ENCODE data around the gene DSP. TPM values are rescaled to one million over a fixed set of nuclear protein-coding genes. Genes with fewer than 3 reads are reported as not detected.

Gene DSP
- total and polyA plus RNA-seq, 10 of the 15 experiments (the other 5 are each of a cell fraction or from before 2014, with no cell fraction given), result under 0.01 to 0.36 (median 0.04) TPM; not detected in 4

DNA sequence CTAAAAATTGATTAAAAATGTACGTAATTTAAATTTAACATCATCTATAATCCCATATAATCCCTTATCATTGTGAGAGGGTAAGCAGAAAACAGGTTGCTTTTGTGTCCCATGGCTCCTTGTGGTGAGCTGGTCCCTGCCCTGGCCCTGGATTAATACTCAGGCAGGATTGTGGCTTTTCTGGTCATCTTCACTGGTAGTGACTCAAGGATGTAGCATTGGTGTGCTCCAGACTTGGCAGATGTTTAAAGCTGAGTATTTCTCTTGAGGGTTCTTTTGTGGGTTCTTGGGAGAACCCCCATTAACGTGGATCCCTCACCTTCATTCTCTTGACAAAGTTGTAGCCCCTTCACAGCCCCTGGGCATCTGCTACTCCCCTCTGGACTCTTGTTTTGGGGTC lies 87.8 kb downstream of the DSP start:
- WGBS (ENCODE audit: insufficient coverage, insufficient replicate concordance, low lambda C conversion rate, missing lambda C conversion rate), result 36% methylated on average over 2 of the region's 2 CpGs
- no TSS peak for BruUV-seq (replicated peaks)
- Histone ChIP-seq H2AFZ (ENCODE audit: control insufficient read depth, low read depth, low read length) (no peak overlapping the region), H3K9me3 (replicated peaks; ENCODE audit: control insufficient read depth, insufficient read depth, low read length) (no peaks in the 10 kb centered on the region), H3K4me1 (ENCODE audit: control insufficient read depth, insufficient read depth, low read length) (no peaks in the 10 kb centered on the region), H3K27me3 (replicated peaks in 1 of 2; ENCODE audit: control insufficient read depth in 2 of 2, insufficient read depth in 2 of 2, low read length in 1 of 2) (no peaks in the 10 kb centered on the region), H3K36me3 (ENCODE audit: control insufficient read depth in 2 of 2, insufficient read depth in 2 of 2, low read length in 1 of 2) (no peaks in the 10 kb centered on the region), H3K4me2 (ENCODE audit: control insufficient read depth, insufficient read depth) (no peak overlapping the region), H3K4me3 (no peak overlapping the region), H4K20me1 (ENCODE audit: control insufficient read depth, insufficient read depth) (no peaks in the 10 kb centered on the region), H3K79me2 (ENCODE audit: control insufficient read depth, insufficient read depth, low read length) (no peaks in the 10 kb centered on the region), H3K27ac (ENCODE audit: control insufficient read depth, insufficient read depth) (no peak overlapping the region), H3K9ac (ENCODE audit: control insufficient read depth, insufficient read depth, low read length) (no peak overlapping the region)
- FAIRE-seq (no peak), DNase-seq (ENCODE audit: low read depth, low spot score) (no peak), ATAC-seq (no peak)
- ChIA-PET POLR2A (no interaction called here), RAD21 (ENCODE audit: unreplicated experiment) (no interaction called here), SMC1A (ENCODE audit: uncharacterized antibody, unreplicated experiment) (no interaction called here), CTCF (no interaction called here)
- in situ Hi-C loops (cut with MboI) (no loop called here), intact Hi-C loops (cut with micrococcal nuclease; ENCODE audit: unreplicated experiment) (loop anchor here (10.0 kb wide), 1 partner anchor 375 kb away; no protein-coding TSS in a partner anchor)
- TF ChIP-seq MTA3 (IDR thresholded peaks at IDR 0.05; ENCODE audit: borderline replicate concordance, low read length), result no peak
- no peak for TF ChIP-seq RAD51 (IDR thresholded peaks at IDR 0.05)
- TF ChIP-seq KAT2A (conservative IDR thresholded peaks at IDR 0.05; ENCODE audit: control insufficient read depth, low read depth, low read length), result no peak
- TF ChIP-seq POLR2AphosphoS2 (IDR thresholded peaks at IDR 0.05; ENCODE audit: low read depth, low read length), result no peak
- no peak for TF ChIP-seq CHD1 (IDR thresholded peaks at IDR 0.05; ENCODE audit: low read depth, low read length)
- TF ChIP-seq, protein P1, sequence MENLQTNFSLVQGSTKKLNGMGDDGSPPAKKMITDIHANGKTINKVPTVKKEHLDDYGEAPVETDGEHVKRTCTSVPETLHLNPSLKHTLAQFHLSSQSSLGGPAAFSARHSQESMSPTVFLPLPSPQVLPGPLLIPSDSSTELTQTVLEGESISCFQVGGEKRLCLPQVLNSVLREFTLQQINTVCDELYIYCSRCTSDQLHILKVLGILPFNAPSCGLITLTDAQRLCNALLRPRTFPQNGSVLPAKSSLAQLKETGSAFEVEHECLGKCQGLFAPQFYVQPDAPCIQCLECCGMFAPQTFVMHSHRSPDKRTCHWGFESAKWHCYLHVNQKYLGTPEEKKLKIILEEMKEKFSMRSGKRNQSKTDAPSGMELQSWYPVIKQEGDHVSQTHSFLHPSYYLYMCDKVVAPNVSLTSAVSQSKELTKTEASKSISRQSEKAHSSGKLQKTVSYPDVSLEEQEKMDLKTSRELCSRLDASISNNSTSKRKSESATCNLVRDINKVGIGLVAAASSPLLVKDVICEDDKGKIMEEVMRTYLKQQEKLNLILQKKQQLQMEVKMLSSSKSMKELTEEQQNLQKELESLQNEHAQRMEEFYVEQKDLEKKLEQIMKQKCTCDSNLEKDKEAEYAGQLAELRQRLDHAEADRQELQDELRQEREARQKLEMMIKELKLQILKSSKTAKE (IDR thresholded peaks at IDR 0.05; ENCODE audit: low read depth, poor library complexity, severe bottlenecking), result no peak
- TF ChIP-seq, protein P2, sequence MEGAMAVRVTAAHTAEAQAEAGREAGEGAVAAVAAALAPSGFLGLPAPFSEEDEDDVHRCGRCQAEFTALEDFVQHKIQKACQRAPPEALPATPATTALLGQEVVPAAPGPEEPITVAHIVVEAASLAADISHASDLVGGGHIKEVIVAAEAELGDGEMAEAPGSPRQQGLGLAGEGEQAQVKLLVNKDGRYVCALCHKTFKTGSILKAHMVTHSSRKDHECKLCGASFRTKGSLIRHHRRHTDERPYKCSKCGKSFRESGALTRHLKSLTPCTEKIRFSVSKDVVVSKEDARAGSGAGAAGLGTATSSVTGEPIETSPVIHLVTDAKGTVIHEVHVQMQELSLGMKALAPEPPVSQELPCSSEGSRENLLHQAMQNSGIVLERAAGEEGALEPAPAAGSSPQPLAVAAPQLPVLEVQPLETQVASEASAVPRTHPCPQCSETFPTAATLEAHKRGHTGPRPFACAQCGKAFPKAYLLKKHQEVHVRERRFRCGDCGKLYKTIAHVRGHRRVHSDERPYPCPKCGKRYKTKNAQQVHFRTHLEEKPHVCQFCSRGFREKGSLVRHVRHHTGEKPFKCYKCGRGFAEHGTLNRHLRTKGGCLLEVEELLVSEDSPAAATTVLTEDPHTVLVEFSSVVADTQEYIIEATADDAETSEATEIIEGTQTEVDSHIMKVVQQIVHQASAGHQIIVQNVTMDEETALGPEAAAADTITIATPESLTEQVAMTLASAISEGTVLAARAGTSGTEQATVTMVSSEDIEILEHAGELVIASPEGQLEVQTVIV (IDR thresholded peaks at IDR 0.05; ENCODE audit: borderline replicate concordance, partially characterized antibody), result no peak
- TF ChIP-seq ZZZ3 (IDR thresholded peaks at IDR 0.05; ENCODE audit: control insufficient read depth, insufficient read length, low read depth), result no peak
- no peak for TF ChIP-seq ZBTB33 (IDR thresholded peaks at IDR 0.05)
- no peak for TF ChIP-seq YBX1 (IDR thresholded peaks at IDR 0.05)
- no peak for TF ChIP-seq GABPA (IDR thresholded peaks at IDR 0.05; ENCODE audit: low read depth)
- no peak for TF ChIP-seq JUNB (IDR thresholded peaks at IDR 0.05)
- no peak for TF ChIP-seq CBX5 (IDR thresholded peaks at IDR 0.05; ENCODE audit: low read depth)
- no peak for TF ChIP-seq SMAD5 (IDR thresholded peaks at IDR 0.05; ENCODE audit: low read depth)
- TF ChIP-seq, protein P3, sequence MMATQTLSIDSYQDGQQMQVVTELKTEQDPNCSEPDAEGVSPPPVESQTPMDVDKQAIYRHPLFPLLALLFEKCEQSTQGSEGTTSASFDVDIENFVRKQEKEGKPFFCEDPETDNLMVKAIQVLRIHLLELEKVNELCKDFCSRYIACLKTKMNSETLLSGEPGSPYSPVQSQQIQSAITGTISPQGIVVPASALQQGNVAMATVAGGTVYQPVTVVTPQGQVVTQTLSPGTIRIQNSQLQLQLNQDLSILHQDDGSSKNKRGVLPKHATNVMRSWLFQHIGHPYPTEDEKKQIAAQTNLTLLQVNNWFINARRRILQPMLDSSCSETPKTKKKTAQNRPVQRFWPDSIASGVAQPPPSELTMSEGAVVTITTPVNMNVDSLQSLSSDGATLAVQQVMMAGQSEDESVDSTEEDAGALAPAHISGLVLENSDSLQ (IDR thresholded peaks at IDR 0.05), result no peak
